SK-N-SH (cell line): ENCODE results near the gene GPR146. TPM values are rescaled to one million over a fixed set of nuclear protein-coding genes. Genes with fewer than 3 reads are reported as not detected.

Experiments
- CTCF ChIA-PET: fragments of 300-600, 350-600 bp; formaldehyde crosslinking; extraction: SDS; loops from one replicate; lab custom pipeline; 2021; lab: Yijun Ruan, JAX
- POLR2A ChIA-PET: fragments of 350-600 bp; sonication (Branson Sonifier 250); formaldehyde crosslinking; extraction: SDS; loops from one replicate; lab custom pipeline; 2020; ENCODE audit warnings: antibody characterized with exemption, inconsistent platforms; lab: Yijun Ruan, JAX
- DNase-seq: peaks from one replicate; pipeline ENCODE4 v3.0.0; 2012
- H2AFZ ChIP-seq: fragments of 200-600 bp; sonication (generic); 2 replicates; pipeline ENCODE4 v1.8.1; 2016; ENCODE audit warnings: antibody characterized with exemption, mild to moderate bottlenecking, low read depth
- H3F3A ChIP-seq: fragments of 200-600 bp; sonication (generic); replicated peaks from 2 replicates; pipeline ENCODE3; 2016; ENCODE audit warnings: antibody characterized with exemption, mild to moderate bottlenecking; ENCODE audit not compliant: insufficient read depth
- H3K27ac ChIP-seq, 2 experiments: fragments of 200-500 bp in 1 of 2; fragments of 200-600 bp in 1 of 2; sonication (Bioruptor generic) in 1 of 2; sonication (generic), shearing (Covaris generic) in 1 of 2; 2 replicates each; pipeline versions ENCODE4 v1.5.1 to v1.6.1; 2014 to 2016; ENCODE audit warnings: low read depth in 2 of 2, inconsistent platforms in 1 of 2, low read length in 1 of 2, mild to moderate bottlenecking in 1 of 2, mixed read lengths in 1 of 2
- H3K27me3 ChIP-seq: fragments of 200-600 bp; sonication (generic), shearing (Covaris generic); 2 replicates; pipeline ENCODE4 v1.6.1; 2016; ENCODE audit warnings: mixed run types; ENCODE audit not compliant: insufficient read depth
- H3K36me3 ChIP-seq, 2 experiments: fragments of 200-500 bp in 1 of 2; fragments of 200-600 bp in 1 of 2; sonication (Bioruptor generic) in 1 of 2; sonication (generic) in 1 of 2; replicated peaks in 1 of 2; 2 replicates each; pipeline versions ENCODE3 to v1.5.1; 2014 to 2016; ENCODE audit warnings: low read length in 1 of 2, mild to moderate bottlenecking in 1 of 2; ENCODE audit not compliant: insufficient read depth in 2 of 2, control insufficient read depth in 1 of 2
- H3K4me1 ChIP-seq, 2 experiments: fragments of 200-500 bp in 1 of 2; fragments of 200-600 bp in 1 of 2; sonication (Bioruptor generic) in 1 of 2; sonication (generic), shearing (Covaris generic) in 1 of 2; 2 replicates each; pipeline versions ENCODE4 v1.5.1 to v1.6.1; 2014 to 2016; ENCODE audit warnings: low read depth in 1 of 2, low read length in 1 of 2, mixed run types in 1 of 2; ENCODE audit not compliant: insufficient read depth in 2 of 2, control insufficient read depth in 1 of 2
- H3K4me2 ChIP-seq: fragments of 200-600 bp; sonication (generic), shearing (Covaris generic); 2 replicates; pipeline ENCODE4 v1.6.1; 2017; ENCODE audit warnings: mixed run types
- H3K4me3 ChIP-seq, 2 experiments: fragments of 200-500 bp in 1 of 2; fragments of 200-600 bp in 1 of 2; sonication (Bioruptor generic) in 1 of 2; sonication (generic), shearing (Covaris generic) in 1 of 2; 2 replicates each; pipeline versions ENCODE4 v1.5.1 to v1.8.1; 2014 to 2016; ENCODE audit warnings: low read depth in 2 of 2, inconsistent platforms in 1 of 2, low read length in 1 of 2, mild to moderate bottlenecking in 1 of 2, mixed read lengths in 1 of 2, moderate library complexity in 1 of 2
- H3K79me2 ChIP-seq: fragments of 200-600 bp; sonication (generic); 2 replicates; pipeline ENCODE4 v1.8.1; 2017; ENCODE audit warnings: mild to moderate bottlenecking; ENCODE audit not compliant: insufficient read depth
- H3K9ac ChIP-seq: fragments of 200-600 bp; sonication (generic); 2 replicates; pipeline ENCODE4 v1.6.1; 2017; ENCODE audit warnings: mixed run types
- H3K9me2 ChIP-seq: fragments of 200-600 bp; sonication (generic); 2 replicates; pipeline ENCODE4 v1.6.1; 2017; ENCODE audit warnings: mixed run types
- H3K9me3 ChIP-seq: fragments of 200-600 bp; sonication (generic); 2 replicates; pipeline ENCODE4 v1.6.1; 2017; ENCODE audit warnings: mixed run types, mild to moderate bottlenecking, moderate library complexity
- H4K20me1 ChIP-seq: fragments of 200-600 bp; sonication (generic); 2 replicates; pipeline ENCODE4 v1.6.1; 2017; ENCODE audit warnings: mild to moderate bottlenecking, mixed run types; ENCODE audit not compliant: insufficient read depth
- CTCF ChIP-seq: fragments of 200-600 bp; sonication (generic); IDR thresholded peaks from 2 replicates; pipeline ENCODE4 v1.6.1; 2017; ENCODE audit warnings: antibody characterized with exemption, mild to moderate bottlenecking, moderate library complexity
- EP300 ChIP-seq, 2 experiments: IDR thresholded peaks; 2 replicates each; pipeline versions ENCODE4 v1.4.0 to v1.6.1; 2012; ENCODE audit warnings: borderline replicate concordance in 1 of 2, low read depth in 1 of 2, low read length in 1 of 2
- EZH2phosphoT487 ChIP-seq: fragments of 200-600 bp; sonication (generic); IDR thresholded peaks from 2 replicates; pipeline ENCODE4 v1.6.1; 2017; ENCODE audit warnings: low read depth, mixed run types, mild to moderate bottlenecking, antibody characterized with exemption, moderate library complexity, borderline replicate concordance
- FOXM1 ChIP-seq: IDR thresholded peaks from 2 replicates; pipeline ENCODE4 v1.4.0; 2012; ENCODE audit warnings: low read depth, mild to moderate bottlenecking
- GATA2 ChIP-seq: sonication (generic); formaldehyde crosslinking; IDR thresholded peaks from 2 replicates; pipeline ENCODE4 v1.5.0; 2020; ENCODE audit warnings: mild to moderate bottlenecking, missing genetic modification reagents
- MXI1 ChIP-seq: IDR thresholded peaks from 2 replicates; pipeline ENCODE4 v1.6.1; 2012; ENCODE audit warnings: mild to moderate bottlenecking, low read depth, low read length, improper control_type of control experiment
- NRF1 ChIP-seq: IDR thresholded peaks from 2 replicates; pipeline ENCODE4 v1.6.1; 2012; ENCODE audit warnings: low read depth, mild to moderate bottlenecking, low read length
- POLR2AphosphoS5 ChIP-seq: IDR thresholded peaks from 2 replicates; pipeline ENCODE4 v1.6.1; 2012; ENCODE audit warnings: low read depth, low read length
- RAD21 ChIP-seq: IDR thresholded peaks from 2 replicates; pipeline ENCODE4 v1.6.1; 2012; ENCODE audit warnings: mild to moderate bottlenecking, low read length
- RFX5 ChIP-seq: IDR thresholded peaks from 2 replicates; pipeline ENCODE4 v1.6.1; 2012; ENCODE audit warnings: mild to moderate bottlenecking, improper control_type of control experiment, low read length
- RXRA ChIP-seq: IDR thresholded peaks from 2 replicates; pipeline ENCODE4 v1.4.0; 2012; ENCODE audit warnings: low read depth, mild to moderate bottlenecking, borderline replicate concordance
- TCF12 ChIP-seq: IDR thresholded peaks from 2 replicates; pipeline ENCODE4 v1.4.0; 2012
- WGBS: methylation state at CpG from one replicate; pipeline ENCODE4 v1.1.6; 2017; ENCODE audit warnings: low lambda C conversion rate; 5-methylcytosine and 5-hydroxymethylcytosine counted together
- polyA plus RNA-seq, 3 experiments: library from polyadenylated mRNA; depleted of rRNA; stranded (reverse); fragments of >200 nt; gene quantifications; 2 replicates each; pipeline ENCODE4 v1.2.3, GENCODE V29; 2012
- TF ChIP-seq, protein P1 (sequence below): IDR thresholded peaks from 2 replicates; pipeline ENCODE4; 2012
- TF ChIP-seq, protein P2 (sequence below): IDR thresholded peaks from 2 replicates; pipeline ENCODE4 v1.4.0; 2012; ENCODE audit warnings: low read depth, borderline replicate concordance

Gene GPR146
- polyA plus RNA-seq, 1 of the 3 experiments (the other 2 are of a cell fraction) = 1.4 TPM

DNA sequence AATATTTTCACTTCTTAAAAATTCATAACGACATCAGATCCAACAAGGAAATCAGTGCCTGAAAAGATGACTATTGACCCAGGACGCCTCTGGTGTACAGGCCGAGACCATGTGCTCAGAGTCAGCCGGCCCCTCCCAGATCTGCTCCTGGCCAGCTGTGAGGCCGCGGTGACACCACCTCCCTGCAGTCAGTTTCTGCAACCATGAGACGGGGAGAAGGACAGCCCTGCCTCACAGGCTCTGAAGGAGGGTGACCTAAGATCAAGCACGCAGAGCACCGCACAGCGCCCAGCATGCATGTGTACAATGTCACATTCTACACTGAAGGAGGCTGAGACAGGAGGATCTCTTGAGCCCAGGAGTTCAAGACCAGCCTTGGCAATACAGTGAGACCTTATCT is 40.9 kb downstream of the GPR146 start:
- H3K36me3 ChIP-seq = peaks cover 0 to 6% of the 10 kb centered on the region in 2 experiments
- no peak overlapping the region for H2AFZ ChIP-seq
- H3K9me2 ChIP-seq = no peaks in the 10 kb centered on the region
- no peak overlapping the region for H3K27ac ChIP-seq
- H3F3A ChIP-seq = peaks cover 22% of the 10 kb centered on the region
- TF ChIP-seq RAD21 = no peak
- no peak for TF ChIP-seq EP300 (IDR thresholded peaks at IDR 0.05; ENCODE audit: borderline replicate concordance in 1 of 2, low read depth in 1 of 2, low read length in 1 of 2)
- no peak for TF ChIP-seq RXRA
- TF ChIP-seq NRF1 = no peak
- TF ChIP-seq, protein P1, sequence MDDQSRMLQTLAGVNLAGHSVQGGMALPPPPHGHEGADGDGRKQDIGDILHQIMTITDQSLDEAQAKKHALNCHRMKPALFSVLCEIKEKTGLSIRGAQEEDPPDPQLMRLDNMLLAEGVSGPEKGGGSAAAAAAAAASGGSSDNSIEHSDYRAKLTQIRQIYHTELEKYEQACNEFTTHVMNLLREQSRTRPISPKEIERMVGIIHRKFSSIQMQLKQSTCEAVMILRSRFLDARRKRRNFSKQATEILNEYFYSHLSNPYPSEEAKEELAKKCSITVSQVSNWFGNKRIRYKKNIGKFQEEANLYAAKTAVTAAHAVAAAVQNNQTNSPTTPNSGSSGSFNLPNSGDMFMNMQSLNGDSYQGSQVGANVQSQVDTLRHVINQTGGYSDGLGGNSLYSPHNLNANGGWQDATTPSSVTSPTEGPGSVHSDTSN = no peak
- no peak for TF ChIP-seq TCF12
- no peak for TF ChIP-seq POLR2AphosphoS5
- TF ChIP-seq EZH2phosphoT487 = no peak
- TF ChIP-seq FOXM1 = no peak
- TF ChIP-seq GATA2 (CRISPR knock-in tag) = no peak
- TF ChIP-seq RFX5 = no peak
- TF ChIP-seq CTCF = no peak
- TF ChIP-seq, protein P2, sequence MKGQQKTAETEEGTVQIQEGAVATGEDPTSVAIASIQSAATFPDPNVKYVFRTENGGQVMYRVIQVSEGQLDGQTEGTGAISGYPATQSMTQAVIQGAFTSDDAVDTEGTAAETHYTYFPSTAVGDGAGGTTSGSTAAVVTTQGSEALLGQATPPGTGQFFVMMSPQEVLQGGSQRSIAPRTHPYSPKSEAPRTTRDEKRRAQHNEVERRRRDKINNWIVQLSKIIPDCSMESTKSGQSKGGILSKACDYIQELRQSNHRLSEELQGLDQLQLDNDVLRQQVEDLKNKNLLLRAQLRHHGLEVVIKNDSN = no peak
- no peak for TF ChIP-seq MXI1
- ChIA-PET POLR2A (no interaction called here), CTCF (interaction anchor here (0.8 to 8.0 kb wide), 16 partner anchors 8 to 91 kb away, joined by 3 to 114 read pairs (median 10); partner anchors contain the start of gene GPR146)
- H4K20me1 ChIP-seq = peaks cover 11% of the 10 kb centered on the region
- no peak for DNase-seq
- H3K27me3 ChIP-seq = no peaks in the 10 kb centered on the region
- H3K9ac ChIP-seq = no peak overlapping the region
- H3K4me1 ChIP-seq = peaks cover 25 to 59% of the 10 kb centered on the region in 2 experiments
- no peak overlapping the region for H3K4me3 ChIP-seq
- H3K9me3 ChIP-seq = no peaks in the 10 kb centered on the region
- no peak overlapping the region for H3K4me2 ChIP-seq
- WGBS = 93% methylated on average over 10 of the region's 10 CpGs
- H3K79me2 ChIP-seq = peaks cover 22% of the 10 kb centered on the region; the same call in 1 of the 2 replicates
